Gastrocnemius medialis (tissue), 4 donors: ENCODE data around the gene TRIM25. TPM values are rescaled to one million over a fixed set of nuclear protein-coding genes. Genes with fewer than 3 reads are reported as not detected.

Experiments
- ATAC-seq, 2 donors: fragments of 150-250 bp; one replicate each; pipeline ENCODE4 v1.9.1; 2016
- DNase-seq, 2 donors: peaks; one replicate each; pipeline ENCODE4 v3.0.0-alpha.2; 2019
- H3K27ac ChIP-seq, 4 donors: fragments of 200-600 bp; sonication (generic); 1 replicate in 1 of 4; 2 replicates in 3 of 4; pipeline ENCODE4 v1.5.1; 2016 to 2018; ENCODE audit warnings: mild to moderate bottlenecking in 2 of 4, moderate library complexity in 1 of 4
- H3K27me3 ChIP-seq, 3 donors: fragments of 200-600 bp; sonication (generic) in 2 of 3; 1 replicate in 1 of 3; 2 replicates in 2 of 3; pipeline versions ENCODE4 v1.5.1 to v1.6.0; 2016 to 2019; ENCODE audit warnings: mild to moderate bottlenecking in 1 of 3, moderate library complexity in 1 of 3
- H3K36me3 ChIP-seq, 2 donors: fragments of 200-600 bp; sonication (generic) in 1 of 2; one replicate each; pipeline ENCODE4 v1.5.1; 2017 to 2018
- H3K4me1 ChIP-seq, 2 donors: fragments of 200-600 bp; sonication (generic) in 1 of 2; one replicate each; pipeline ENCODE4 v1.5.1; 2016 to 2017; ENCODE audit warnings: mild to moderate bottlenecking in 2 of 2
- H3K4me3 ChIP-seq, 4 donors: fragments of 200-600 bp; sonication (generic) in 3 of 4; 1 replicate in 1 of 4; 2 replicates in 3 of 4; pipeline ENCODE4 v1.5.1; 2016 to 2019; ENCODE audit warnings: mild to moderate bottlenecking in 2 of 4
- H3K9me3 ChIP-seq, 3 donors: fragments of 200-600 bp; sonication (generic) in 2 of 3; 1 replicate in 1 of 3; 2 replicates in 2 of 3; pipeline ENCODE4 v1.5.1; 2016 to 2019
- CTCF ChIP-seq, 5 experiments: fragments of 450-650 bp in 3 of 5; fragments of 200-600 bp in 2 of 5; sonication (generic) in 2 of 5; IDR thresholded peaks in 4 of 5; conservative IDR thresholded peaks in 1 of 5; 1 replicate in 4 of 5; 2 replicates in 1 of 5; pipeline ENCODE4 v1.5.1; 2016 to 2019; ENCODE audit warnings: antibody characterized with exemption in 5 of 5, mild to moderate bottlenecking in 3 of 5, moderate library complexity in 3 of 5
- POLR2A ChIP-seq, 2 donors: fragments of 450-650 bp; IDR thresholded peaks; one replicate each; pipeline ENCODE4 v1.6.1; 2017; ENCODE audit warnings: antibody characterized with exemption in 2 of 2, mild to moderate bottlenecking in 2 of 2, moderate library complexity in 2 of 2
- in situ Hi-C, 4 donors: fragments of 200-750 bp; cut with MboI; loops; one replicate each; pipeline versions ENCODE4 v1.15.0 to v1.8.0; 2017; ENCODE audit warnings: low sequenced_read_pairs in 4 of 4
- intact Hi-C: fragments of 100-400 bp; cut with DNase I; formaldehyde crosslinking; loops from one replicate; pipeline ENCODE4 v1.15.1; 2023; ENCODE audit warnings: low total_unique reads
- total RNA-seq, 4 donors: library from RNA; depleted of rRNA; stranded (reverse); fragments of >200 nt; gene quantifications; one replicate each; pipeline versions ENCODE4 v1.1.0 to v1.2.3, GENCODE V29; 2016

TRIM25 gene
- total RNA-seq, 4 donors from 2014 or later: 8.5 to 18.2 (median 15.1) TPM

GRCh38 chr17:56876766-56877179, 37.1 kb downstream of the TRIM25 start:
- H3K27me3 ChIP-seq: no peaks in the 10 kb centered on the region
- ATAC-seq: no peak
- no peaks in the 10 kb centered on the region for H3K36me3 ChIP-seq
- no peak overlapping the region for H3K27ac ChIP-seq
- no peak for TF ChIP-seq POLR2A (IDR thresholded peaks at IDR 0.05)
- TF ChIP-seq CTCF (IDR thresholded peaks at IDR 0.05 in 4 of 5, conservative IDR thresholded peaks at IDR 0.05 in 1 of 5): no peak
- peaks cover 0 to 5% of the 10 kb centered on the region in 2 donors for H3K4me1 ChIP-seq
- intact Hi-C loops: no loop called here
- no peak for DNase-seq
- no peaks in the 10 kb centered on the region for H3K9me3 ChIP-seq
- in situ Hi-C loops: no loop called here
- no peak overlapping the region for H3K4me3 ChIP-seq

- DNase-seq (no peak), ATAC-seq (no peak)
- Histone ChIP-seq H3K27me3 (no peaks in the 10 kb centered on the region), H3K4me1 (no peaks in the 10 kb centered on the region), H3K36me3 (no peaks in the 10 kb centered on the region), H3K9me3 (no peaks in the 10 kb centered on the region), H3K4me3 (no peak overlapping the region), H3K27ac (no peak overlapping the region)
- no peak for TF ChIP-seq CTCF (IDR thresholded peaks at IDR 0.05 in 4 of 5, conservative IDR thresholded peaks at IDR 0.05 in 1 of 5)
- TF ChIP-seq POLR2A (IDR thresholded peaks at IDR 0.05): no peak
- in situ Hi-C loops (no loop called here), intact Hi-C loops (no loop called here)
These were observed 43.7 kb downstream of the TRIM25 start for GRCh38 chr17:56870081-56870651.

GRCh38 chr17:56868716-56869115, 45.1 kb downstream of the TRIM25 start:
- H3K27me3 ChIP-seq: no peaks in the 10 kb centered on the region
- in situ Hi-C loops (no loop called here), intact Hi-C loops (no loop called here)
- H3K9me3 ChIP-seq: no peaks in the 10 kb centered on the region
- no peaks in the 10 kb centered on the region for H3K36me3 ChIP-seq
- ATAC-seq (no peak), DNase-seq (no peak)
- no peak overlapping the region for H3K4me3 ChIP-seq
- TF ChIP-seq CTCF (IDR thresholded peaks at IDR 0.05 in 4 of 5, conservative IDR thresholded peaks at IDR 0.05 in 1 of 5): no peak
- TF ChIP-seq POLR2A (IDR thresholded peaks at IDR 0.05): no peak
- no peaks in the 10 kb centered on the region for H3K4me1 ChIP-seq
- no peak overlapping the region for H3K27ac ChIP-seq

GRCh38 chr17:56867948-56868376, 45.9 kb downstream of the TRIM25 start:
- in situ Hi-C loops (no loop called here), intact Hi-C loops (no loop called here)
- no peaks in the 10 kb centered on the region for H3K4me1 ChIP-seq
- no peaks in the 10 kb centered on the region for H3K9me3 ChIP-seq
- H3K27me3 ChIP-seq: no peaks in the 10 kb centered on the region
- no peak for ATAC-seq
- no peak overlapping the region for H3K4me3 ChIP-seq
- H3K27ac ChIP-seq: no peak overlapping the region
- TF ChIP-seq POLR2A (IDR thresholded peaks at IDR 0.05): no peak
- TF ChIP-seq CTCF (IDR thresholded peaks at IDR 0.05 in 4 of 5, conservative IDR thresholded peaks at IDR 0.05 in 1 of 5): no peak
- H3K36me3 ChIP-seq: no peaks in the 10 kb centered on the region
- no peak for DNase-seq

- no peak for ATAC-seq
- no peak overlapping the region for H3K4me3 ChIP-seq
- in situ Hi-C loops (no loop called here), intact Hi-C loops (no loop called here)
- no peak overlapping the region for H3K27ac ChIP-seq
- TF ChIP-seq POLR2A (IDR thresholded peaks at IDR 0.05) (no peak), CTCF (IDR thresholded peaks at IDR 0.05 in 4 of 5, conservative IDR thresholded peaks at IDR 0.05 in 1 of 5) (peak in 1 of 5 experiments; percentile 12)
- H3K4me1 ChIP-seq: no peaks in the 10 kb centered on the region
- no peaks in the 10 kb centered on the region for H3K36me3 ChIP-seq
- no peak for DNase-seq
- no peaks in the 10 kb centered on the region for H3K9me3 ChIP-seq
- no peaks in the 10 kb centered on the region for H3K27me3 ChIP-seq
These were observed 47.4 kb downstream of the TRIM25 start for GRCh38 chr17:56866496-56866895.
